Measurements from ENCODE around the gene C4BPB.

DNA sequence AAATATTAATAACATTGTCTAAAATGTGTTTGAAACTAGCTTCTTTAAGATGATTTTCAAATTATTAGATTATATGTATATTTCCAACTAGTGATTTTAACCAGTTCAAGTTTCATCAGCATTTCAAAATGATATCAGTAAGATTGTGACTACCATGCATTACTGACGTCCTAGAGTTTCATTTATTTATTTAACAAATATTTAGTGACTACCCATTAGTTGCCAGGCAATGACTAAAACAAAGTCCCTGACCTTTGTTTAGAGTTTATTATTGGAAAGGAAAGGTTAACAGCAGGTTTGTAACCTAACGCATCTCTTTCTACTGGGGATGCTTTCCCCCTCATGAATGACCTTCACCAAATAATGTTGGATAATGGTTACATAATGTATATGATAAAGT lies 7.6 kb upstream of the C4BPB start:
- TF ChIP-seq POLR2AphosphoS5 (IDR thresholded peaks at IDR 0.05; ENCODE audit: low read depth, low read length) (no peak), SIN3A (IDR thresholded peaks at IDR 0.05; ENCODE audit: borderline replicate concordance, insufficient read depth, low read length) (no peak), TAF1 (IDR thresholded peaks at IDR 0.05; ENCODE audit: borderline replicate concordance, insufficient read depth, low read length) (no peak), FOXP2 (optimal IDR thresholded peaks at IDR 0.05; ENCODE audit: borderline replicate concordance, extremely low read depth, extremely low read length, insufficient read depth) (no peak)
- TF ChIP-seq, protein P1, sequence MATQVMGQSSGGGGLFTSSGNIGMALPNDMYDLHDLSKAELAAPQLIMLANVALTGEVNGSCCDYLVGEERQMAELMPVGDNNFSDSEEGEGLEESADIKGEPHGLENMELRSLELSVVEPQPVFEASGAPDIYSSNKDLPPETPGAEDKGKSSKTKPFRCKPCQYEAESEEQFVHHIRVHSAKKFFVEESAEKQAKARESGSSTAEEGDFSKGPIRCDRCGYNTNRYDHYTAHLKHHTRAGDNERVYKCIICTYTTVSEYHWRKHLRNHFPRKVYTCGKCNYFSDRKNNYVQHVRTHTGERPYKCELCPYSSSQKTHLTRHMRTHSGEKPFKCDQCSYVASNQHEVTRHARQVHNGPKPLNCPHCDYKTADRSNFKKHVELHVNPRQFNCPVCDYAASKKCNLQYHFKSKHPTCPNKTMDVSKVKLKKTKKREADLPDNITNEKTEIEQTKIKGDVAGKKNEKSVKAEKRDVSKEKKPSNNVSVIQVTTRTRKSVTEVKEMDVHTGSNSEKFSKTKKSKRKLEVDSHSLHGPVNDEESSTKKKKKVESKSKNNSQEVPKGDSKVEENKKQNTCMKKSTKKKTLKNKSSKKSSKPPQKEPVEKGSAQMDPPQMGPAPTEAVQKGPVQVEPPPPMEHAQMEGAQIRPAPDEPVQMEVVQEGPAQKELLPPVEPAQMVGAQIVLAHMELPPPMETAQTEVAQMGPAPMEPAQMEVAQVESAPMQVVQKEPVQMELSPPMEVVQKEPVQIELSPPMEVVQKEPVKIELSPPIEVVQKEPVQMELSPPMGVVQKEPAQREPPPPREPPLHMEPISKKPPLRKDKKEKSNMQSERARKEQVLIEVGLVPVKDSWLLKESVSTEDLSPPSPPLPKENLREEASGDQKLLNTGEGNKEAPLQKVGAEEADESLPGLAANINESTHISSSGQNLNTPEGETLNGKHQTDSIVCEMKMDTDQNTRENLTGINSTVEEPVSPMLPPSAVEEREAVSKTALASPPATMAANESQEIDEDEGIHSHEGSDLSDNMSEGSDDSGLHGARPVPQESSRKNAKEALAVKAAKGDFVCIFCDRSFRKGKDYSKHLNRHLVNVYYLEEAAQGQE (IDR thresholded peaks at IDR 0.05; ENCODE audit: insufficient read depth in 1 of 2, low read depth in 2 of 2, low read length in 2 of 2): no peak
